ENCODE measurements around the gene KIAA1671. TPM values are rescaled to one million over a fixed set of nuclear protein-coding genes. Genes with fewer than 3 reads are reported as not detected.

KIAA1671 gene
- total RNA-seq, 6 experiments from 2014 or later: 1.3 to 5.0 (median 1.6) TPM

DNA sequence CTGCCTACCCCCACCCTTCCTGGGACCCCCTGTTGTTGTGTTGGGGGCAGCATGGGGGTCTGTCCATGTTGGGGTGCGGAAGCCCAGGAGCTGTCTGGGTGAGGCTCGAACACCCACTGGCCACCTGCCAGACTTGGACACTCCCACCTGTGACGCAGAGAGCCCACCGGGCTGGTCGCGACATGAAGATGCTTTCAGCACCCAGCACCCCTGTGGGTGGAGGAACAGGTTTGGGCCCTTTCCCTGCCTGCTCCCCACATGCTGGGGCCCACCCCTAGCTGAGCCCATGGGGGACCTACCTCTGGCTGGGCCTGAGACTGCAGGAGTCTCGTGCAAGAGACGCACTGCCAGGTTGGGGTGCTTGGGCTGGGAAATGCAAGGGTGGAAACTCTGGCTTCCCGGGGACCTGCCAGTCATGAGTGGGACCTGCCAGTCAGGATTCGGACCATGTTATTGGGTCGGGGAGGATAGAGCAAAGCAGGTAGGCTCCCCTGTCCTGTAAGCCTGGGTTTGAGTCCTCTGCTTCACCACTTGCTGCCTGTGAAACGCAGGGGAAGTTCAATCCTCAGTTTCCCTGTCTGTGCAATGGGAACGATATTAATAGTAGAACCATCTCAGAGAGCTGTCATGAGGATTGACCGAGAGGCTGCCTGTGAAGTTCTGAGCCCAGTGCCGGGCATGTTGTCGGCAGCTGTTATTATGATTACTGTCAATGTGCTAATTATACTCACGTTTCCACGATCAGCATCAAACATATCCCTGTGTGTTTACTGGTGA lies 24.1 kb downstream of the KIAA1671 start:
- H3K27ac Mint-ChIP-seq: no peak overlapping the region

DNA sequence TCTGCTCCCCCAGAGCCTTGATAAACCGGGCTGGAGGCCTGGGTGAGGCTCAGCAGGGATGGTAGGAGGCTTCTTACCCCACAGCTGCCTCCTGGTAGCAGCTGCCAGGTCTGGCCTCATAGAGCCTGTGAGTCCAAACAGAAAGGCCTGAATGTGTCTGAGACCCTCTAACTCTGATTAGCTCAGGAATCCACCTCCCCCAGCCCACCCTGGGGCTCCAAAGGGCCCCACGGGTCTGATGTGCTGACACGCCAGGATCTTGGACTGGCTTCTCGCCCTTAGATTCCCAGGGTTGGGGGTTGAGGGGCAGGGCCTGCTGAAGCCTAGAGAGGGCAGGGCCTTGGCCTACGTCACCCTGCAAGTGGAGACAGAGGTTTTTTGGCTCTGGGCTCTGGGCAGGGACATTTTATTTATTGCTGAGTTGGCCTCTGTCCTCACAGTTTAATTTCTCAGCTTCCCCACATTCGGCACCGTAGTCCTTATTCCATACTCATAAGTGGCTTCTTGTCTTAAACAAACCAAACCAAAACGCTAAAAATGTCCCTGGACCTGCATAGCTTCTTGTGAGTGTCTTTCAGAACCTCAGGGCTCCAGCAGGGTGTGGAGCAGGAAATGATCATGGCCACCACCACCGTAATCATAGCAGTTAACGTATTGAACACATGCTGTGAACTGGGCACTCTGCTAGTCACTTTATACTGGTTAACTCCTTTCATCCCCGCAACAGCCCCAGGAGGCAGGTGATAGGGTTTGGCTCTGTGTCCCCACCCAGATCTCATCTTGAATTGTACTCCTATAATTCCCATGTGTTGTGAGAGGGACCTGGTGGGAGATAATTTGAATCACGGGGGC lies 25.1 kb downstream of the KIAA1671 start:
- Mint-ChIP-seq H3K4me3 (no peak overlapping the region), H3K27me3 (ENCODE audit: insufficient read depth) (no peaks in the 10 kb centered on the region; the same call in 1 of the 2 replicates), H3K27ac (no peak overlapping the region), H3K4me1 (ENCODE audit: low read depth) (no peaks in the 10 kb centered on the region; the same call in 1 of the 2 replicates), H3K36me3 (ENCODE audit: low read depth) (peaks cover 4% of the 10 kb centered on the region), H3K9me3 (peaks cover 13% of the 10 kb centered on the region)
- TF ChIP-seq, protein P1, sequence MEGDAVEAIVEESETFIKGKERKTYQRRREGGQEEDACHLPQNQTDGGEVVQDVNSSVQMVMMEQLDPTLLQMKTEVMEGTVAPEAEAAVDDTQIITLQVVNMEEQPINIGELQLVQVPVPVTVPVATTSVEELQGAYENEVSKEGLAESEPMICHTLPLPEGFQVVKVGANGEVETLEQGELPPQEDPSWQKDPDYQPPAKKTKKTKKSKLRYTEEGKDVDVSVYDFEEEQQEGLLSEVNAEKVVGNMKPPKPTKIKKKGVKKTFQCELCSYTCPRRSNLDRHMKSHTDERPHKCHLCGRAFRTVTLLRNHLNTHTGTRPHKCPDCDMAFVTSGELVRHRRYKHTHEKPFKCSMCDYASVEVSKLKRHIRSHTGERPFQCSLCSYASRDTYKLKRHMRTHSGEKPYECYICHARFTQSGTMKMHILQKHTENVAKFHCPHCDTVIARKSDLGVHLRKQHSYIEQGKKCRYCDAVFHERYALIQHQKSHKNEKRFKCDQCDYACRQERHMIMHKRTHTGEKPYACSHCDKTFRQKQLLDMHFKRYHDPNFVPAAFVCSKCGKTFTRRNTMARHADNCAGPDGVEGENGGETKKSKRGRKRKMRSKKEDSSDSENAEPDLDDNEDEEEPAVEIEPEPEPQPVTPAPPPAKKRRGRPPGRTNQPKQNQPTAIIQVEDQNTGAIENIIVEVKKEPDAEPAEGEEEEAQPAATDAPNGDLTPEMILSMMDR (IDR thresholded peaks at IDR 0.05): no peak
- DNase-seq: no peak

More for the DNA sequence above, 24.1 kb downstream of the KIAA1671 start:
- no peak for DNase-seq
- H3K27me3 Mint-ChIP-seq (ENCODE audit: insufficient read depth): no peaks in the 10 kb centered on the region; the same call in 1 of the 2 replicates
- no peak overlapping the region for H3K4me3 Mint-ChIP-seq
- peaks cover 13% of the 10 kb centered on the region for H3K9me3 Mint-ChIP-seq
- TF ChIP-seq, protein P1 (IDR thresholded peaks at IDR 0.05): no peak
- no peaks in the 10 kb centered on the region for H3K4me1 Mint-ChIP-seq (ENCODE audit: low read depth)
- H3K36me3 Mint-ChIP-seq (ENCODE audit: low read depth): peaks cover 4% of the 10 kb centered on the region; the same call in 1 of the 2 replicates

DNA sequence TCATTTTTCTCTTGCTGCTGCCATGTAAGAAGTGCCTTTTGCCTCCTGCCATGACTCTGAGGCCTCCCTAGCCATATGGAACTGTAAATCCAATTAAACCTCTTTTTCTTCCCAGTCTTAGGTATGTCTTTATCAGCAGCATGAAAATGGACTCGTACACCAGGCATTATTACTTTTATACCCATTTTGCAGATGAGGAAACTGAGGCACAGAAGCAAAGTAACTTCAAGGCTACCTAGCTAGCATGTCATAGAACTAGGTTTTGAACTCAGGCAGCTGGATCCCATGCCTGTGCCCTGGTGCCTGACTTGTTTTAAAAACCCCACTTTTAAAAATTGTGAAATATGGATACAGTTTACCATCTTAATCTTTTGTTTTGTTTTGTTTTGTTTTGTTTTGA lies 25.8 kb downstream of the KIAA1671 start:
- Mint-ChIP-seq H3K4me3 (no peak overlapping the region), H3K36me3 (ENCODE audit: low read depth) (peaks cover 4% of the 10 kb centered on the region)

DNA sequence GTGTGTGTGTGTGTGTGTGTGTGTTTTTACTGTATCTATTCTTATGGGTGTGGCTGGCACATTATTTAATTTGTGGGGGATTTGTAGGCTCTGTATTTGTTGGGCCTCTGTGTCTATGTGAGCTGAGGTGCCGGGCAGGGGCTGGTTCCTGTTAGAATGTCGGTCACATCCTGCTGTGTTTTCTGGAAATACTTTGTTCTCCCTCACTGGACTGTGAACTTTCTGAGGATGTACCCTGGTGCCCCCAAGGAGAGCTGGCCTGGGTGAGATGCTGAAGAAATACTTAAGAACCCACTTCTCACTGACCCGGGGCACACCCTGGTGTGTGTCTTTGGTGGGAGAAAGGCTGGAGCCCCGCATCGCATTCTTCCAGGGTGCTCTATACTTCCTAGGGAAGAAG lies 28.6 kb downstream of the KIAA1671 start:
- H3K36me3 Mint-ChIP-seq (ENCODE audit: low read depth): peaks cover 4% of the 10 kb centered on the region
- peaks cover 9% of the 10 kb centered on the region; the same call in 1 of the 2 replicates for H3K4me1 Mint-ChIP-seq (ENCODE audit: low read depth)
- TF ChIP-seq, protein P1 (IDR thresholded peaks at IDR 0.05): no peak
- DNase-seq: no peak
- H3K27me3 Mint-ChIP-seq (ENCODE audit: insufficient read depth): no peaks in the 10 kb centered on the region; the same call in 1 of the 2 replicates
- peaks cover 5% of the 10 kb centered on the region; the same call in 1 of the 2 replicates for H3K9me3 Mint-ChIP-seq
- H3K27ac Mint-ChIP-seq: no peak overlapping the region
- H3K4me3 Mint-ChIP-seq: no peak overlapping the region

More for the DNA sequence above, 25.8 kb downstream of the KIAA1671 start:
- Mint-ChIP-seq H3K4me1 (ENCODE audit: low read depth) (no peaks in the 10 kb centered on the region; the same call in 1 of the 2 replicates), H3K27ac (no peak overlapping the region), H3K9me3 (peaks cover 13% of the 10 kb centered on the region), H3K27me3 (ENCODE audit: insufficient read depth) (no peaks in the 10 kb centered on the region; the same call in 1 of the 2 replicates)
- no peak for DNase-seq
- TF ChIP-seq, protein P1 (IDR thresholded peaks at IDR 0.05): no peak

DNA sequence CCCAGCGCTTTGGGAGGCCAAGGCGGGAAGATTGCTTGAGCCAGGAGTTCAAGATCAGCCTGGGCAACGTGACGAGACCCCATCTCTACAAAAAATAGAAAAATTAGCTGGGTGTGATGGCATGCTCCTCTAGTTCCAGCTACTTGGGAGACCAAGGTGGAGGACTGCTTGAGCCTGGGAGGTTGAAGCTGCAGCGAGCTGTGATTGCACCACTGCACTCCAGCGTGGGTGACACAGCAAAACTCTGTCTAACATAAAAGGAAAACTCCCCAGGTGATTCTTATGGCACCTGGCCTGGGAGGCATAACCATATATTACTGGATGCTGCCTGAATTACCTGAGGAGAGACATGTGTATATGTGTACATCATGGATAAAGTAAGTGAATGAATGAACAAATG lies 29.1 kb downstream of the KIAA1671 start:
- Mint-ChIP-seq H3K4me3 (no peak overlapping the region), H3K27ac (no peak overlapping the region), H3K9me3 (peaks cover 5% of the 10 kb centered on the region; the same call in 1 of the 2 replicates), H3K4me1 (ENCODE audit: low read depth) (peaks cover 11% of the 10 kb centered on the region; the same call in 1 of the 2 replicates), H3K27me3 (ENCODE audit: insufficient read depth) (no peaks in the 10 kb centered on the region; the same call in 1 of the 2 replicates), H3K36me3 (ENCODE audit: low read depth) (peaks cover 4% of the 10 kb centered on the region)
- DNase-seq: no peak
- TF ChIP-seq, protein P1 (IDR thresholded peaks at IDR 0.05): no peak

Measured in HFFc6 (cell line).